GM21825 (cell line): ENCODE results near the gene EEF2.
"Not testable (repeated sequence)": the region's sequence is repeated elsewhere in the genome, so short reads cannot be mapped to it uniquely, and the experiment has no call there.

Experiments used
- ATAC-seq: cut with Tn5 transposase; IDR thresholded peaks from one replicate; pipeline ENCODE4 v1.9.1; 2021; ENCODE audit warnings: mild to moderate bottlenecking, moderate library complexity; ENCODE audit not compliant: unreplicated experiment

EEF2 gene

GRCh38 chr19:3970808-3971598 is 14.3 kb downstream of the EEF2 start, which contains the start of gene DAPK3:
Gene DAPK3, minus strand, starts transcription at chr19:3971099. Its CDS starts 1,364 bp downstream, at chr19:3969735.
- peak; percentile 88 for ATAC-seq

- ATAC-seq: no peak
These were observed 14.9 kb downstream of the EEF2 start for GRCh38 chr19:3970313-3970807.

GRCh38 chr19:3969435-3970312 is 15.6 kb downstream of the EEF2 start:
- ATAC-seq: no peak

GRCh38 chr19:3968556-3969434 is 16.5 kb downstream of the EEF2 start:
- ATAC-seq: no peak

GRCh38 chr19:3967983-3968382 is 17.3 kb downstream of the EEF2 start:
- ATAC-seq: not testable (repeated sequence)

GRCh38 chr19:3966051-3967017 is 18.9 kb downstream of the EEF2 start:
- no peak for ATAC-seq

GRCh38 chr19:3964256-3965194 is 20.7 kb downstream of the EEF2 start:
- no peak for ATAC-seq

GRCh38 chr19:3963458-3964255 is 21.6 kb downstream of the EEF2 start:
- ATAC-seq: no peak

GRCh38 chr19:3961007-3961406 is 24.3 kb downstream of the EEF2 start:
- ATAC-seq: no peak

GRCh38 chr19:3959766-3960131 is 25.5 kb downstream of the EEF2 start:
- ATAC-seq: no peak

GRCh38 chr19:3958836-3959765 is 26.2 kb downstream of the EEF2 start:
- no peak for ATAC-seq

- ATAC-seq: no peak
These were observed 29.6 kb downstream of the EEF2 start for GRCh38 chr19:3955688-3956087.

- not testable (repeated sequence) for ATAC-seq
These were observed 30.0 kb downstream of the EEF2 start for GRCh38 chr19:3955276-3955675.

- ATAC-seq: no peak
These were observed 31.2 kb downstream of the EEF2 start for GRCh38 chr19:3954107-3954506.

- ATAC-seq: not testable (repeated sequence)
These were observed 32.4 kb downstream of the EEF2 start for GRCh38 chr19:3952755-3953276.
